ENCODE measurements around the gene TSEN34.
"Not testable (repeated sequence)": the region's sequence is repeated elsewhere in the genome, so short reads cannot be mapped to it uniquely, and the experiment has no call there.

Gene TSEN34

DNA sequence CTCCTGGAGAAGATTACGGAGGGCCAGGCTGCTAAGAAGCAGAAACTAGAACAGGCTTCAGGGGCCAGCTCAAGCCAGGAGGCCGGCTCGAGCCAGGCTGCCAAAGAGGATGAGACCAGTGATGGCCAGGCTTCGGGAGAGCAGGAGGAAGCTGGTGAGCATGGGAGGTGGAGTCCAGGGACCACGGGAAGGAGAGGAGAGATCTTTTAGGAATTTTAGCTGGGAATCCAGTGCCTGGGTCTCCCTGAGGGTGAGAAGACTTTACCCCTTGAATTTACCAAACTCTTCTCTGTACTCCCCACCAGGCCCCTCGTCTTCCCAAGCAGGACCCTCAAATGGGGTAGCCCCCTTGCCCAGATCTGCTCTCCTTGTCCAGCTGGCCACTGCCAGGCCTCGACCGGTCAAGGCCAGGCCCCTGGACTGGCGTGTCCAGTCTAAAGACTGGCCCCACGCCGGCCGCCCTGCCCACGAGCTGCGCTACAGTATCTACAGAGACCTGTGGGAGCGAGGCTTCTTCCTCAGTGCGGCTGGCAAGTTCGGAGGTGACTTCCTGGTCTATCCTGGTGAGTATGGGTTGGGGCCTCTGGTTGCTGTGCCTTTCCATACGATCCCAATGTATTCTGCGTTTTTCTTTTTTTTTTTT, 824 bp downstream of the TSEN34 start:
- H3K36me3 ChIP-seq (ENCODE audit: control insufficient read depth, insufficient read depth, low read length): peaks cover 11% of the 10 kb centered on the region
- H2BK5ac ChIP-seq (ENCODE audit: low read length): no peak overlapping the region
- WGBS (ENCODE audit: extremely low coverage, insufficient coverage, low lambda C conversion rate): no CpG with 5 or more reads among the region's 19 CpGs
- H3K9ac ChIP-seq (ENCODE audit: low read length): peak overlapping the region; percentile 97
- peak overlapping the region; percentile 91 for H3K27ac ChIP-seq (ENCODE audit: low read depth, low read length)
- H3K56ac ChIP-seq (ENCODE audit: low read length): peak overlapping the region; percentile 98
- H3K4me2 ChIP-seq (ENCODE audit: low read length): peak overlapping the region; percentile 90
- H3K18ac ChIP-seq (ENCODE audit: low read length): peak overlapping the region; percentile 9
- peaks cover 3% of the 10 kb centered on the region for H3K4me1 ChIP-seq (ENCODE audit: control insufficient read depth, low read depth, low read length)
- no peak overlapping the region for H4K5ac ChIP-seq (ENCODE audit: low read length)
- no peak for DNase-seq
- H3K79me1 ChIP-seq (ENCODE audit: low read length): peaks cover 24% of the 10 kb centered on the region
- H3K4me3 ChIP-seq (ENCODE audit: low read length): peak overlapping the region; percentile 89
- H3K79me2 ChIP-seq (ENCODE audit: control insufficient read depth, insufficient read depth, low read length): peaks cover 25% of the 10 kb centered on the region
- no peak overlapping the region for H3K4ac ChIP-seq (ENCODE audit: low read depth, low read length)
- no peak overlapping the region for H4K8ac ChIP-seq (ENCODE audit: low read depth, low read length)
- no peaks in the 10 kb centered on the region for H3K27me3 ChIP-seq (ENCODE audit: insufficient read depth, low read length, poor library complexity)
- no peak overlapping the region for H2AK5ac ChIP-seq (ENCODE audit: low read length)
- H2BK15ac ChIP-seq (replicated peaks; ENCODE audit: low read depth): no peak overlapping the region
- no peak overlapping the region for H2BK120ac ChIP-seq (ENCODE audit: low read depth, low read length)
- H3K23ac ChIP-seq (ENCODE audit: low read length): no peak overlapping the region

DNA sequence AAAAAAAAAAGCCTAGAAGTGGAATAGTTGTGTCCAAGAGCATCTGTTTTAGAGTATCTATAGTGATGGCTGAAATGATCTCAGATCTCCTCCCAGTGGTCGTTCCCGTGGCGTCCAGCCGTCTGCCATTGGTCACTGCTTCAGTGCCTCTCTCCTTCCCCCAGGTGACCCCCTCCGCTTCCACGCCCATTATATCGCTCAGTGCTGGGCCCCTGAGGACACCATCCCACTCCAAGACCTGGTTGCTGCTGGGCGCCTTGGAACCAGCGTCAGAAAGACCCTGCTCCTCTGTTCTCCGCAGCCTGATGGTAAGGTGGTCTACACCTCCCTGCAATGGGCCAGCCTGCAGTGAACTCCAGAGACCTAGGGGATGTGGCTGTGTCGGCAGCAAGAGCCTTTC, 1.9 kb downstream of the TSEN34 start:
- DNase-seq: no peak
- Histone ChIP-seq H2BK120ac (ENCODE audit: low read depth, low read length) (no peak overlapping the region), H2BK5ac (ENCODE audit: low read length) (no peak overlapping the region), H3K9ac (ENCODE audit: low read length) (peak overlapping the region; percentile 42), H3K56ac (ENCODE audit: low read length) (no peak overlapping the region), H4K8ac (ENCODE audit: low read depth, low read length) (no peak overlapping the region), H3K18ac (ENCODE audit: low read length) (no peak overlapping the region), H3K4ac (ENCODE audit: low read depth, low read length) (no peak overlapping the region), H3K4me2 (ENCODE audit: low read length) (no peak overlapping the region), H2BK15ac (replicated peaks; ENCODE audit: low read depth) (no peak overlapping the region), H2AK5ac (ENCODE audit: low read length) (no peak overlapping the region), H3K36me3 (ENCODE audit: control insufficient read depth, insufficient read depth, low read length) (peaks cover 12% of the 10 kb centered on the region), H3K79me2 (ENCODE audit: control insufficient read depth, insufficient read depth, low read length) (peaks cover 19% of the 10 kb centered on the region), H3K4me1 (ENCODE audit: control insufficient read depth, low read depth, low read length) (peaks cover 3% of the 10 kb centered on the region), H3K23ac (ENCODE audit: low read length) (no peak overlapping the region), H3K79me1 (ENCODE audit: low read length) (peaks cover 17% of the 10 kb centered on the region), H4K5ac (ENCODE audit: low read length) (no peak overlapping the region), H3K27me3 (ENCODE audit: insufficient read depth, low read length, poor library complexity) (no peaks in the 10 kb centered on the region), H3K27ac (ENCODE audit: low read depth, low read length) (no peak overlapping the region), H3K4me3 (ENCODE audit: low read length) (no peak overlapping the region)
- WGBS (ENCODE audit: extremely low coverage, insufficient coverage, low lambda C conversion rate): no CpG with 5 or more reads among the region's 11 CpGs

DNA sequence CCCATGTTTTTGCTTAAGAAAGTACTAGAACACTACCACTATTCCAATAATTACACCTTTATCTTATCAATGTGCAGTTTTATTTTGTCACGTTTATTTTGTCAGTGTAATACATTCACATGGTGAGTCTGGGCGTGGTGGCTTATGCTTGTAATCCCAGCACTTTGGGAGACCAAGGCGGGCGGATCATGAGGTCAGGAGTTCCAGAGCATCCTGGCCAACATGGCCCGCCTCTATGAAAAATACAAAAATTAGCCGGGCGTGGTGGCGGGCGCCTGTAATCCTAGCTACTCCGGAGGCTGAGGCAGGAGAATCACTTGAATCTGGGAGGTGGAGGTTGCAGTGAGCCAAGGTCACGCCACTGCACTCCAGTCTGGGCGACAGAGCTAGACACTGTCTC, 3.4 kb downstream of the TSEN34 start:
- not testable (repeated sequence) for H3K4me3 ChIP-seq (ENCODE audit: low read length); H3K27ac ChIP-seq (ENCODE audit: low read depth, low read length); H4K8ac ChIP-seq (ENCODE audit: low read depth, low read length); H2BK5ac ChIP-seq (ENCODE audit: low read length); H4K5ac ChIP-seq (ENCODE audit: low read length); H3K56ac ChIP-seq (ENCODE audit: low read length); H3K18ac ChIP-seq (ENCODE audit: low read length); H3K4me1 ChIP-seq (ENCODE audit: control insufficient read depth, low read depth, low read length); H3K23ac ChIP-seq (ENCODE audit: low read length); H3K27me3 ChIP-seq (ENCODE audit: insufficient read depth, low read length, poor library complexity); H3K9ac ChIP-seq (ENCODE audit: low read length); DNase-seq; H2BK120ac ChIP-seq (ENCODE audit: low read depth, low read length); H2AK5ac ChIP-seq (ENCODE audit: low read length); H2BK15ac ChIP-seq (replicated peaks; ENCODE audit: low read depth); H3K4ac ChIP-seq (ENCODE audit: low read depth, low read length); H3K4me2 ChIP-seq (ENCODE audit: low read length)
- Histone ChIP-seq H3K36me3 (ENCODE audit: control insufficient read depth, insufficient read depth, low read length) (peaks cover 12% of the 10 kb centered on the region), H3K79me1 (ENCODE audit: low read length) (peaks cover 13% of the 10 kb centered on the region), H3K79me2 (ENCODE audit: control insufficient read depth, insufficient read depth, low read length) (peaks cover 12% of the 10 kb centered on the region)
- WGBS (ENCODE audit: extremely low coverage, insufficient coverage, low lambda C conversion rate): no CpG with 5 or more reads among the region's 12 CpGs

DNA sequence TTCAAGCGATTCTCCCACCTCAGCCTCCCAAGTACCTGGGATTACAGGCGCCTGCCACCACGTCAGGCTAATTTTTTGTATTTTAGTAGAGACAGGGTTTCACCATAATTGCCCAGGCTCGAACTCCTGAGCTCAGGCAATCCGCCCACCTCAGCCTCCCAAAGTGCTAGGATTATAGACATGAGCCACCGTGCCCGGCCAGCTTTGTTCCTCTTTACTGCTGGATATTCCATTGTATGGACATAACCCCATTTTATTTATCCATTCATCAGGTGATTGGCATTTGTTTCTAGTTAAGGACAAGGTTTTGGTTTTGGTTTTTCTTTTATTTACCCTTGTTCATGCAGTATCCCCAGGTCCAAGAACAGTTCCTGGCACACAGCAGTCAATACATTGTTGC, 5.4 kb downstream of the TSEN34 start:
- WGBS (ENCODE audit: extremely low coverage, insufficient coverage, low lambda C conversion rate): no CpG with 5 or more reads among the region's 7 CpGs

DNA sequence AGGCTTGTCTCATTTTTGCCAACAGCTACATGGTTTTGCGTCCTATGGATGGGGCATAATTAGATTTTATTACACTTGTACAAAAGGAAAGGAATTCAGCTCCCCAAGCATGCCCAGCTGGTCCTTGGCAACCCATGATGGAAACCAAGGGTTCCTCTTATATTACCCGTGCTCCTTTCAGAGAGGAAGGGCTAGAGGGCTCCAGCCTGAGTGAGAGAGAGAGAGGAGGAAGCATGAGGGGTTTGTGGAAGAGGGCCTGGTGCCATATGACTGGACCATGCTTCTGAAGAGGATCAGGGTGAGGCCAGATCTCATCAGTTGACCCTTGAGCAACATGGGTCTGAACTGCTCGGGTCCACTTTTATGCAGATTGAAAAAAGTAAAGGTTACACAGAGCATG, 6.0 kb downstream of the TSEN34 start:
- Histone ChIP-seq H3K4me1 (ENCODE audit: control insufficient read depth, low read depth, low read length) (peaks cover under 1% of the 10 kb centered on the region), H3K36me3 (ENCODE audit: control insufficient read depth, insufficient read depth, low read length) (peaks cover 16% of the 10 kb centered on the region), H3K27me3 (ENCODE audit: insufficient read depth, low read length, poor library complexity) (no peaks in the 10 kb centered on the region), H3K4me3 (ENCODE audit: low read length) (no peak overlapping the region), H3K23ac (ENCODE audit: low read length) (no peak overlapping the region), H4K5ac (ENCODE audit: low read length) (no peak overlapping the region), H2BK120ac (ENCODE audit: low read depth, low read length) (no peak overlapping the region), H3K56ac (ENCODE audit: low read length) (no peak overlapping the region), H3K4me2 (ENCODE audit: low read length) (no peak overlapping the region), H3K4ac (ENCODE audit: low read depth, low read length) (no peak overlapping the region), H4K8ac (ENCODE audit: low read depth, low read length) (no peak overlapping the region), H2BK5ac (ENCODE audit: low read length) (no peak overlapping the region), H2AK5ac (ENCODE audit: low read length) (no peak overlapping the region), H3K79me2 (ENCODE audit: control insufficient read depth, insufficient read depth, low read length) (peaks cover 23% of the 10 kb centered on the region), H2BK15ac (replicated peaks; ENCODE audit: low read depth) (no peak overlapping the region), H3K18ac (ENCODE audit: low read length) (no peak overlapping the region), H3K27ac (ENCODE audit: low read depth, low read length) (no peak overlapping the region), H3K79me1 (ENCODE audit: low read length) (peaks cover 11% of the 10 kb centered on the region), H3K9ac (ENCODE audit: low read length) (no peak overlapping the region)
- no CpG with 5 or more reads among the region's 3 CpGs for WGBS (ENCODE audit: extremely low coverage, insufficient coverage, low lambda C conversion rate)
- no peak for DNase-seq

More for the DNA sequence above, 5.4 kb downstream of the TSEN34 start:
- no peaks in the 10 kb centered on the region for H3K27me3 ChIP-seq (ENCODE audit: insufficient read depth, low read length, poor library complexity)
- no peak overlapping the region for H3K56ac ChIP-seq (ENCODE audit: low read length)
- peaks cover 21% of the 10 kb centered on the region for H3K79me2 ChIP-seq (ENCODE audit: control insufficient read depth, insufficient read depth, low read length)
- H2BK120ac ChIP-seq (ENCODE audit: low read depth, low read length): no peak overlapping the region
- H3K9ac ChIP-seq (ENCODE audit: low read length): no peak overlapping the region
- no peak overlapping the region for H2AK5ac ChIP-seq (ENCODE audit: low read length)
- no peak for DNase-seq
- H3K4me1 ChIP-seq (ENCODE audit: control insufficient read depth, low read depth, low read length): peaks cover 3% of the 10 kb centered on the region
- H4K5ac ChIP-seq (ENCODE audit: low read length): no peak overlapping the region
- H3K36me3 ChIP-seq (ENCODE audit: control insufficient read depth, insufficient read depth, low read length): peaks cover 14% of the 10 kb centered on the region
- no peak overlapping the region for H4K8ac ChIP-seq (ENCODE audit: low read depth, low read length)
- no peak overlapping the region for H3K4ac ChIP-seq (ENCODE audit: low read depth, low read length)
- no peak overlapping the region for H3K18ac ChIP-seq (ENCODE audit: low read length)
- H2BK5ac ChIP-seq (ENCODE audit: low read length): no peak overlapping the region
- no peak overlapping the region for H3K27ac ChIP-seq (ENCODE audit: low read depth, low read length)
- H3K23ac ChIP-seq (ENCODE audit: low read length): no peak overlapping the region
- no peak overlapping the region for H3K4me2 ChIP-seq (ENCODE audit: low read length)
- H2BK15ac ChIP-seq (replicated peaks; ENCODE audit: low read depth): no peak overlapping the region
- H3K4me3 ChIP-seq (ENCODE audit: low read length): no peak overlapping the region
- peaks cover 13% of the 10 kb centered on the region for H3K79me1 ChIP-seq (ENCODE audit: low read length)

DNA sequence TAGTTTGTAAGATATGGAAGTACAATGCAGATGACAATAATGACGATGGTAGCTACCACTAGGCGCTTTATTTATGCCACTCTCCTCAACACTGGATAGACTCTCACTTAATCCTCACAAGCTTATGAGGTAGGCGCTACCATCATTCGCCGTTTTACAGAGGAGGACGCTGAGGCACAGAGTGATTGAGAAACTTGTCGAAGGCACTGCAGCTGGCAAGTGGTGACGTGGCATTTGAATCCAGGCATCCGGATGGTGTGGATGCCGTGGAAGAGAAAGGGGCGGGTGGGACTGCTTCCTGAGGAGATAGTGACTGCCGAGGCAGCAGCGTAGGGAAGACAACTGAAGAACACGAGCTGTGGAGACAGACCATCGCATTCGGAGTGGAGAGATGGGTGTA, 8.3 kb downstream of the TSEN34 start:
- Histone ChIP-seq H3K4ac (ENCODE audit: low read depth, low read length) (no peak overlapping the region), H3K4me2 (ENCODE audit: low read length) (no peak overlapping the region), H4K8ac (ENCODE audit: low read depth, low read length) (no peak overlapping the region), H3K18ac (ENCODE audit: low read length) (no peak overlapping the region), H3K79me1 (ENCODE audit: low read length) (peaks cover 2% of the 10 kb centered on the region), H2BK120ac (ENCODE audit: low read depth, low read length) (no peak overlapping the region), H3K27ac (ENCODE audit: low read depth, low read length) (no peak overlapping the region), H3K79me2 (ENCODE audit: control insufficient read depth, insufficient read depth, low read length) (peaks cover 37% of the 10 kb centered on the region), H4K5ac (ENCODE audit: low read length) (no peak overlapping the region), H3K4me1 (ENCODE audit: control insufficient read depth, low read depth, low read length) (peaks cover 5% of the 10 kb centered on the region), H3K27me3 (ENCODE audit: insufficient read depth, low read length, poor library complexity) (no peaks in the 10 kb centered on the region), H2BK15ac (replicated peaks; ENCODE audit: low read depth) (no peak overlapping the region), H3K56ac (ENCODE audit: low read length) (no peak overlapping the region), H2BK5ac (ENCODE audit: low read length) (no peak overlapping the region), H3K4me3 (ENCODE audit: low read length) (no peak overlapping the region), H3K9ac (ENCODE audit: low read length) (no peak overlapping the region), H2AK5ac (ENCODE audit: low read length) (no peak overlapping the region), H3K36me3 (ENCODE audit: control insufficient read depth, insufficient read depth, low read length) (peaks cover 23% of the 10 kb centered on the region), H3K23ac (ENCODE audit: low read length) (no peak overlapping the region)
- WGBS (ENCODE audit: extremely low coverage, insufficient coverage, low lambda C conversion rate): no CpG with 5 or more reads among the region's 16 CpGs
- no peak for DNase-seq
